ENCODE data around the gene SLC26A9. TPM values are rescaled to one million over a fixed set of nuclear protein-coding genes. Genes with fewer than 3 reads are reported as not detected.

SLC26A9 gene
- total RNA-seq, 1 donor from 2014 or later: 2.5 TPM

- no peak overlapping the region for H3K4me3 Mint-ChIP-seq
- H3K36me3 Mint-ChIP-seq: no peaks in the 10 kb centered on the region
- no peaks in the 10 kb centered on the region for H3K9me3 Mint-ChIP-seq
- no peak for DNase-seq (ENCODE audit: extremely low spot score, unreplicated experiment)
- H3K27me3 Mint-ChIP-seq: peaks cover 32% of the 10 kb centered on the region
- H3K27ac Mint-ChIP-seq: peak overlapping the region; percentile 19
- TF ChIP-seq CTCF (conservative IDR thresholded peaks at IDR 0.05): peak; percentile 59
- H3K4me1 Mint-ChIP-seq (ENCODE audit: unreplicated experiment): peaks cover 26% of the 10 kb centered on the region
These were observed 3.4 kb downstream of the SLC26A9 start for GRCh38 chr1:205939690-205940330.

DNA sequence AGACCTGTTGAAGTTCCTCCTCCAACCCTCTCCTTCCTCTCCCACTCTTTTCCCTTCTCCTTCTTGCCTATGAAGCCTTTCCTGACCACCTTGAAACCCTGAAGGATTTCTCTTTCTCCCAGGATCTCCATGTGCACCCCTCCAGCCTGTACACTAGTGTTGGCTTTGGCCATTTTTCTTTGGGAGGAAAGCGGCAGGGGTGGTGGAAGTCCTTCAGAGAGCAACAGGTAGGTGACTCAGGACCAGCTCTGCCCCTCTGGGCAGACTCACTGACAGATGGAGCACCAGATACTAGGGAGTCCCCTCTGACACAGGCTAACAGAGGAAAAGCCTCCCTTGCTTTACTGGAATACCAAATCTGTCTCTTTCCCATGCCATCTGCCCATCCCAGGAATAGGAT is 4.6 kb downstream of the SLC26A9 start:
- no peak for TF ChIP-seq CTCF (conservative IDR thresholded peaks at IDR 0.05)
- DNase-seq (ENCODE audit: extremely low spot score, unreplicated experiment): no peak

GRCh38 chr1:205936846-205937586 is 6.2 kb downstream of the SLC26A9 start:
- no peak overlapping the region for H3K4me3 Mint-ChIP-seq
- peaks cover 24% of the 10 kb centered on the region for H3K27me3 Mint-ChIP-seq
- peaks cover 27% of the 10 kb centered on the region for H3K4me1 Mint-ChIP-seq (ENCODE audit: unreplicated experiment)

More for the DNA sequence above, 4.6 kb downstream of the SLC26A9 start:
- Mint-ChIP-seq H3K27ac (no peak overlapping the region), H3K4me1 (ENCODE audit: unreplicated experiment) (peaks cover 28% of the 10 kb centered on the region), H3K36me3 (no peaks in the 10 kb centered on the region), H3K27me3 (peaks cover 26% of the 10 kb centered on the region), H3K4me3 (no peak overlapping the region), H3K9me3 (no peaks in the 10 kb centered on the region)

DNA sequence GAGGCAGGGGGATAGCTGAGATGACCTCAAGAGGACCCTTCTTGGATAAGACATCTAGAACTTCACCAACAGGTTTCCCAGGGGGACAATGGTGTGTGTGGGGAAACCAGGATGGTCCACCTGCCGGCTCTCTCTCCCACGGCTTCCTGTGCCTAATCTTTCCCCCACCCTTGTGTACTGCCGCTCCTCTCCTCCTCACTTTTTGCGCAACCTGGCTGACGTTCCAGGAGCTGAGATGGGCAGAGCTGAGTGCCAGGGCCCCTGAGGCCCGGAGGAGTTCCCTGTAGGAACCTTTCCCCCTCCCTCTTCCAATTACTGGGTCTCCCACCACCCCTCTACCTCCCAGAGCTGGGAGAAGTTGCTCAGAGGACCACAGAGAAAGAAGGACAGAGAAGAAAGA is 6.9 kb downstream of the SLC26A9 start:
- no peaks in the 10 kb centered on the region for H3K9me3 Mint-ChIP-seq
- DNase-seq (ENCODE audit: extremely low spot score, unreplicated experiment): no peak
- H3K36me3 Mint-ChIP-seq: no peaks in the 10 kb centered on the region
- no peak overlapping the region for H3K4me3 Mint-ChIP-seq
- H3K4me1 Mint-ChIP-seq (ENCODE audit: unreplicated experiment): peaks cover 27% of the 10 kb centered on the region
- TF ChIP-seq CTCF (conservative IDR thresholded peaks at IDR 0.05): no peak
- peaks cover 25% of the 10 kb centered on the region for H3K27me3 Mint-ChIP-seq
- H3K27ac Mint-ChIP-seq: no peak overlapping the region

More at GRCh38 chr1:205936846-205937586, 6.2 kb downstream of the SLC26A9 start:
- no peak for DNase-seq (ENCODE audit: extremely low spot score, unreplicated experiment)
- no peaks in the 10 kb centered on the region for H3K36me3 Mint-ChIP-seq
- no peaks in the 10 kb centered on the region for H3K9me3 Mint-ChIP-seq
- TF ChIP-seq CTCF (conservative IDR thresholded peaks at IDR 0.05): no peak
- H3K27ac Mint-ChIP-seq: no peak overlapping the region

- no peaks in the 10 kb centered on the region for H3K36me3 Mint-ChIP-seq
- no peak for TF ChIP-seq CTCF (conservative IDR thresholded peaks at IDR 0.05)
- no peaks in the 10 kb centered on the region for H3K9me3 Mint-ChIP-seq
- H3K4me3 Mint-ChIP-seq: no peak overlapping the region
- peaks cover 28% of the 10 kb centered on the region for H3K27me3 Mint-ChIP-seq
- no peak overlapping the region for H3K27ac Mint-ChIP-seq
- peaks cover 27% of the 10 kb centered on the region for H3K4me1 Mint-ChIP-seq (ENCODE audit: unreplicated experiment)
- no peak for DNase-seq (ENCODE audit: extremely low spot score, unreplicated experiment)
These were observed 7.4 kb downstream of the SLC26A9 start for GRCh38 chr1:205935869-205936268.
